GM18951 (cell line): ENCODE results near the gene FZD10.

Experiments
- POLR2A ChIP-seq: IDR thresholded peaks from 4 replicates; pipeline ENCODE4 v1.6.1; 2011; ENCODE audit warnings: mild to moderate bottlenecking; ENCODE audit not compliant: insufficient read length, insufficient read depth; ENCODE audit errors: extremely low read depth
- in situ Hi-C: fragments of 300-500 bp; cut with MboI; formaldehyde crosslinking; loops from one replicate; pipeline ENCODE4 v1.12.0; 2022; ENCODE audit warnings: low sequenced_read_pairs, mixed read lengths, inconsistent platforms; ENCODE audit not compliant: unreplicated experiment

FZD10 gene

GRCh38 chr12:130126023-130126432, 36.2 kb upstream of the FZD10 start:
- no peak for TF ChIP-seq POLR2A
- in situ Hi-C loops = no loop called here

- in situ Hi-C loops = no loop called here
- TF ChIP-seq POLR2A = no peak
These were observed 34.7 kb upstream of the FZD10 start for GRCh38 chr12:130127532-130127911.

GRCh38 chr12:130127912-130128789, 34.1 kb upstream of the FZD10 start:
- no peak for TF ChIP-seq POLR2A
- in situ Hi-C loops = no loop called here

GRCh38 chr12:130128790-130129735, 33.2 kb upstream of the FZD10 start:
- TF ChIP-seq POLR2A = no peak
- in situ Hi-C loops = no loop called here

GRCh38 chr12:130130346-130130745, 31.9 kb upstream of the FZD10 start:
- no peak for TF ChIP-seq POLR2A
- in situ Hi-C loops = no loop called here

GRCh38 chr12:130131025-130131424, 31.2 kb upstream of the FZD10 start:
- in situ Hi-C loops = no loop called here
- no peak for TF ChIP-seq POLR2A

GRCh38 chr12:130131801-130132200, 30.5 kb upstream of the FZD10 start:
- no peak for TF ChIP-seq POLR2A

GRCh38 chr12:130132831-130133511, 29.3 kb upstream of the FZD10 start:
- no peak for TF ChIP-seq POLR2A
- in situ Hi-C loops = no loop called here

More at GRCh38 chr12:130131801-130132200, 30.5 kb upstream of the FZD10 start:
- in situ Hi-C loops = no loop called here

- no peak for TF ChIP-seq POLR2A
- in situ Hi-C loops = no loop called here
These were observed 28.3 kb upstream of the FZD10 start for GRCh38 chr12:130133851-130134562.

- in situ Hi-C loops = no loop called here
- no peak for TF ChIP-seq POLR2A
These were observed 27.7 kb upstream of the FZD10 start for GRCh38 chr12:130134563-130134915.

GRCh38 chr12:130136509-130137039, 25.7 kb upstream of the FZD10 start:
- TF ChIP-seq POLR2A = no peak
- in situ Hi-C loops = no loop called here
